HCT116 (cell line): ENCODE measurements around the gene RNF169. TPM values are rescaled to one million over a fixed set of nuclear protein-coding genes. Genes with fewer than 3 reads are reported as not detected.

Source experiments
- ATAC-seq: fragments of 200-7000 bp; cut with Tn5 transposase; 2 replicates; pipeline ENCODE4 v1.9.1; 2020; ENCODE audit warnings: mild to moderate bottlenecking, moderate library complexity
- BruUV-seq: library from RNA; stranded (reverse); fragments of 400-500 nt; replicated peaks from 2 replicates; lab custom pipeline; 2021; lab: Mats Ljungman, UMichigan
- CTCF ChIA-PET: fragments of 300-600 bp; sonication (Branson Sonifier 250); formaldehyde crosslinking; loops from one replicate; lab custom pipeline; 2021; ENCODE audit warnings: antibody characterized with exemption; lab: Charles Lee
- POLR2A ChIA-PET: fragments of 300-600, 350-600 bp; sonication (Branson Sonifier 250); formaldehyde crosslinking; loops from one replicate; lab custom pipeline; 2021; ENCODE audit warnings: antibody characterized with exemption; lab: Charles Lee
- RAD21 ChIA-PET, 2 experiments: fragments of 300-600 bp; sonication (Branson Sonifier 250); formaldehyde crosslinking; loops; one replicate each; lab custom pipeline; 2023; ENCODE audit warnings: low total read pairs in 2 of 2; ENCODE audit not compliant: uncharacterized antibody in 2 of 2, unreplicated experiment in 2 of 2, low non-redundant PET in 1 of 2; lab: Charles Lee
- DNase-seq: peaks from one replicate; pipeline ENCODE4 v3.0.0-alpha.2; 2010; ENCODE audit warnings: low read depth, low spot score
- H2AFZ ChIP-seq: fragments of 200-600 bp; shearing (Covaris generic), sonication (generic); 2 replicates; pipeline ENCODE4 v1.6.1; 2017; ENCODE audit warnings: low read depth, mixed run types, mixed read lengths, antibody characterized with exemption, low read length; ENCODE audit not compliant: poor library complexity, severe bottlenecking
- H3K27ac ChIP-seq: 2 replicates; pipeline ENCODE4 v1.5.1; 2012; ENCODE audit warnings: low read depth, low read length
- H3K27me3 ChIP-seq: fragments of 200-600 bp; sonication (generic); 2 replicates; pipeline ENCODE4 v1.6.1; 2016; ENCODE audit warnings: mixed run types, low read length, mixed read lengths; ENCODE audit not compliant: insufficient read depth
- H3K36me3 ChIP-seq, 2 experiments: fragments of 200-500 bp in 1 of 2; fragments of 200-600 bp in 1 of 2; sonication (Bioruptor generic) in 1 of 2; sonication (generic) in 1 of 2; 2 replicates each; pipeline versions ENCODE4 v1.5.1 to v1.6.1; 2014 to 2016; ENCODE audit warnings: low read length in 2 of 2, inconsistent platforms in 1 of 2, mixed read lengths in 1 of 2, mixed run types in 1 of 2; ENCODE audit not compliant: insufficient read depth in 2 of 2, control insufficient read depth in 1 of 2
- H3K4me1 ChIP-seq, 2 experiments: fragments of 200-600 bp in 1 of 2; sonication (generic) in 1 of 2; 2 replicates each; pipeline versions ENCODE4 v1.5.1 to v1.6.1; 2012 to 2017; ENCODE audit warnings: low read length in 2 of 2, inconsistent platforms in 1 of 2, mild to moderate bottlenecking in 1 of 2, mixed read lengths in 1 of 2, mixed run types in 1 of 2, moderate library complexity in 1 of 2; ENCODE audit not compliant: insufficient read depth in 2 of 2, control insufficient read depth in 1 of 2
- H3K4me2 ChIP-seq: fragments of 200-600 bp; sonication (generic); 2 replicates; pipeline ENCODE4 v1.6.1; 2017; ENCODE audit warnings: mixed run types, low read length, mixed read lengths
- H3K4me3 ChIP-seq, 2 experiments: fragments of 200-600 bp in 1 of 2; sonication (generic) in 1 of 2; replicated peaks in 1 of 2; 2 replicates each; pipeline ENCODE4 v1.5.1; 2011 to 2016; ENCODE audit warnings: low read length in 2 of 2, control low read depth in 1 of 2, low read depth in 1 of 2, mild to moderate bottlenecking in 1 of 2, mixed read lengths in 1 of 2, mixed run types in 1 of 2
- H3K79me2 ChIP-seq: fragments of 200-600 bp; sonication (generic); 2 replicates; pipeline ENCODE4 v1.6.1; 2017; ENCODE audit warnings: mild to moderate bottlenecking, mixed run types, low read length, moderate library complexity, mixed read lengths; ENCODE audit not compliant: insufficient read depth
- H3K9ac ChIP-seq: fragments of 200-600 bp; sonication (generic); 2 replicates; pipeline ENCODE4 v1.6.1; 2016; ENCODE audit warnings: low read length, mixed read lengths
- H3K9me2 ChIP-seq: fragments of 200-600 bp; sonication (generic), shearing (Covaris generic); 2 replicates; pipeline ENCODE4 v1.6.1; 2017; ENCODE audit warnings: mixed run types, mild to moderate bottlenecking, moderate library complexity; ENCODE audit not compliant: insufficient read depth
- H3K9me3 ChIP-seq, 2 experiments: fragments of 200-500 bp in 1 of 2; fragments of 200-600 bp in 1 of 2; sonication (Bioruptor generic) in 1 of 2; sonication (generic) in 1 of 2; 2 replicates each; pipeline ENCODE4 v1.6.1; 2014 to 2017; ENCODE audit warnings: low read length in 2 of 2, mixed read lengths in 2 of 2, inconsistent platforms in 1 of 2, low read depth in 1 of 2, mild to moderate bottlenecking in 1 of 2, mixed run types in 1 of 2, moderate library complexity in 1 of 2; ENCODE audit not compliant: control insufficient read depth in 1 of 2, insufficient read depth in 1 of 2
- H4K20me1 ChIP-seq: fragments of 200-600 bp; sonication (generic), shearing (Covaris generic); 2 replicates; pipeline ENCODE4 v1.6.1; 2017; ENCODE audit warnings: mixed run types, mild to moderate bottlenecking, moderate library complexity; ENCODE audit not compliant: insufficient read depth
- CEBPB ChIP-seq: IDR thresholded peaks from 2 replicates; pipeline ENCODE4 v1.6.1; 2012; ENCODE audit warnings: low read depth
- ELF1 ChIP-seq: IDR thresholded peaks from 2 replicates; pipeline ENCODE4 v1.6.1; 2012; ENCODE audit warnings: low read depth, borderline replicate concordance
- RAD21 ChIP-seq: IDR thresholded peaks from 2 replicates; pipeline ENCODE4 v1.6.1; 2012; ENCODE audit warnings: low read depth, mild to moderate bottlenecking
- SIN3A ChIP-seq: IDR thresholded peaks from 2 replicates; pipeline ENCODE4 v1.6.1; 2012; ENCODE audit warnings: low read depth
- SP1 ChIP-seq: IDR thresholded peaks from 2 replicates; pipeline ENCODE4 v1.6.1; 2012; ENCODE audit warnings: low read depth
- TCF7L2 ChIP-seq: IDR thresholded peaks from 2 replicates; pipeline ENCODE4 v1.7.0; 2011; ENCODE audit warnings: borderline replicate concordance, inconsistent platforms; ENCODE audit not compliant: insufficient read depth, insufficient read length; ENCODE audit errors: extremely low read depth
- YY1 ChIP-seq: IDR thresholded peaks from 2 replicates; pipeline ENCODE4 v1.6.1; 2011; ENCODE audit warnings: low read length, low read depth, moderate library complexity, mild to moderate bottlenecking; ENCODE audit not compliant: insufficient replicate concordance; ENCODE audit errors: extremely low read depth
- intact Hi-C: fragments of 100-400 bp; cut with micrococcal nuclease; formaldehyde crosslinking; loops from 2 replicates; pipeline ENCODE4 v1.10.0; 2022
- total RNA-seq: library from RNA; stranded (reverse); gene quantifications from one replicate; pipeline ENCODE4 v1.2.1, GENCODE V29; 2021; ENCODE audit not compliant: unreplicated experiment
- TF ChIP-seq, protein P1 (sequence below), 3 experiments: fragments of 200-600 bp in 1 of 3; sonication (generic) in 1 of 3; IDR thresholded peaks in 2 of 3; conservative IDR thresholded peaks in 1 of 3; 2 replicates each; pipeline ENCODE4 v1.5.1; 2012 to 2017; ENCODE audit warnings: low read depth in 2 of 3, low read length in 2 of 3, antibody characterized with exemption in 1 of 3, borderline replicate concordance in 1 of 3, control low read depth in 1 of 3, mild to moderate bottlenecking in 1 of 3, mixed read lengths in 1 of 3, mixed run types in 1 of 3, moderate library complexity in 1 of 3; ENCODE audit not compliant: insufficient read depth in 1 of 3
- TF ChIP-seq, protein P2 (sequence below): IDR thresholded peaks from 2 replicates; pipeline ENCODE4 v1.6.1; 2012; ENCODE audit warnings: low read depth
- TF ChIP-seq, protein P3 (sequence below): IDR thresholded peaks from 2 replicates; pipeline ENCODE4 v1.6.1; 2011; ENCODE audit warnings: mild to moderate bottlenecking, low read length, moderate library complexity; ENCODE audit not compliant: insufficient replicate concordance; ENCODE audit errors: extremely low read depth

The RNF169 gene
- total RNA-seq, 1 experiment from 2014 or later = 22.5 TPM

DNA sequence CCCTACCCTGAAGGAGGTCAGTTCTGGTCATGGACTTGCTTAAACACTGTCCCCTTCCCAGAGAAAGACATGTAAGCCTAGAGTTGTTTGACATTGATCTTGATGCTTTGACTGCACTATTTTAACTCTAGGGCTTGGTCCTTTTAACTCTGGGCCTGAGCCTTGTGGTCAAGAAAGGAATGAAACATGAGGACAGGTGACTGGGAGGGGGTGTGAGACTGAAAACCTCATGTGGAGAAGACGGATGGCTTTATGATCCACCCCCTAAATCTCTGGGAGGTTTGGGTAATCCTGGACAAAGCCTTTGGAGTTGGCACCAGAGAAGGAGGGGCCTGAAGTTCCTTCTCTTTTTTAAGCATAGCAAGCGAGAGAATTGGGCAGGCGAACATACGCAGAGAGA lies 35.0 kb upstream of the RNF169 start:
- no peaks in the 10 kb centered on the region for H3K79me2 ChIP-seq
- H3K9me2 ChIP-seq = no peaks in the 10 kb centered on the region
- no peak overlapping the region for H3K4me3 ChIP-seq
- H3K4me1 ChIP-seq = no peaks in the 10 kb centered on the region
- no peaks in the 10 kb centered on the region for H3K27me3 ChIP-seq
- POLR2A ChIA-PET = no interaction called here
- H3K4me2 ChIP-seq = no peak overlapping the region
- H3K9me3 ChIP-seq = no peaks in the 10 kb centered on the region
- no peak for TF ChIP-seq CEBPB
- TF ChIP-seq ELF1 = no peak
- no peak for TF ChIP-seq SP1
- TF ChIP-seq, protein P1, sequence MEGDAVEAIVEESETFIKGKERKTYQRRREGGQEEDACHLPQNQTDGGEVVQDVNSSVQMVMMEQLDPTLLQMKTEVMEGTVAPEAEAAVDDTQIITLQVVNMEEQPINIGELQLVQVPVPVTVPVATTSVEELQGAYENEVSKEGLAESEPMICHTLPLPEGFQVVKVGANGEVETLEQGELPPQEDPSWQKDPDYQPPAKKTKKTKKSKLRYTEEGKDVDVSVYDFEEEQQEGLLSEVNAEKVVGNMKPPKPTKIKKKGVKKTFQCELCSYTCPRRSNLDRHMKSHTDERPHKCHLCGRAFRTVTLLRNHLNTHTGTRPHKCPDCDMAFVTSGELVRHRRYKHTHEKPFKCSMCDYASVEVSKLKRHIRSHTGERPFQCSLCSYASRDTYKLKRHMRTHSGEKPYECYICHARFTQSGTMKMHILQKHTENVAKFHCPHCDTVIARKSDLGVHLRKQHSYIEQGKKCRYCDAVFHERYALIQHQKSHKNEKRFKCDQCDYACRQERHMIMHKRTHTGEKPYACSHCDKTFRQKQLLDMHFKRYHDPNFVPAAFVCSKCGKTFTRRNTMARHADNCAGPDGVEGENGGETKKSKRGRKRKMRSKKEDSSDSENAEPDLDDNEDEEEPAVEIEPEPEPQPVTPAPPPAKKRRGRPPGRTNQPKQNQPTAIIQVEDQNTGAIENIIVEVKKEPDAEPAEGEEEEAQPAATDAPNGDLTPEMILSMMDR (IDR thresholded peaks at IDR 0.05 in 2 of 3, conservative IDR thresholded peaks at IDR 0.05 in 1 of 3; ENCODE audit: borderline replicate concordance in 1 of 3, insufficient read depth in 1 of 3, low read depth in 2 of 3, low read length in 2 of 3) = no peak
- TF ChIP-seq YY1 = no peak
- TF ChIP-seq, protein P2, sequence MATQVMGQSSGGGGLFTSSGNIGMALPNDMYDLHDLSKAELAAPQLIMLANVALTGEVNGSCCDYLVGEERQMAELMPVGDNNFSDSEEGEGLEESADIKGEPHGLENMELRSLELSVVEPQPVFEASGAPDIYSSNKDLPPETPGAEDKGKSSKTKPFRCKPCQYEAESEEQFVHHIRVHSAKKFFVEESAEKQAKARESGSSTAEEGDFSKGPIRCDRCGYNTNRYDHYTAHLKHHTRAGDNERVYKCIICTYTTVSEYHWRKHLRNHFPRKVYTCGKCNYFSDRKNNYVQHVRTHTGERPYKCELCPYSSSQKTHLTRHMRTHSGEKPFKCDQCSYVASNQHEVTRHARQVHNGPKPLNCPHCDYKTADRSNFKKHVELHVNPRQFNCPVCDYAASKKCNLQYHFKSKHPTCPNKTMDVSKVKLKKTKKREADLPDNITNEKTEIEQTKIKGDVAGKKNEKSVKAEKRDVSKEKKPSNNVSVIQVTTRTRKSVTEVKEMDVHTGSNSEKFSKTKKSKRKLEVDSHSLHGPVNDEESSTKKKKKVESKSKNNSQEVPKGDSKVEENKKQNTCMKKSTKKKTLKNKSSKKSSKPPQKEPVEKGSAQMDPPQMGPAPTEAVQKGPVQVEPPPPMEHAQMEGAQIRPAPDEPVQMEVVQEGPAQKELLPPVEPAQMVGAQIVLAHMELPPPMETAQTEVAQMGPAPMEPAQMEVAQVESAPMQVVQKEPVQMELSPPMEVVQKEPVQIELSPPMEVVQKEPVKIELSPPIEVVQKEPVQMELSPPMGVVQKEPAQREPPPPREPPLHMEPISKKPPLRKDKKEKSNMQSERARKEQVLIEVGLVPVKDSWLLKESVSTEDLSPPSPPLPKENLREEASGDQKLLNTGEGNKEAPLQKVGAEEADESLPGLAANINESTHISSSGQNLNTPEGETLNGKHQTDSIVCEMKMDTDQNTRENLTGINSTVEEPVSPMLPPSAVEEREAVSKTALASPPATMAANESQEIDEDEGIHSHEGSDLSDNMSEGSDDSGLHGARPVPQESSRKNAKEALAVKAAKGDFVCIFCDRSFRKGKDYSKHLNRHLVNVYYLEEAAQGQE = no peak
- TF ChIP-seq SIN3A = no peak
- TF ChIP-seq TCF7L2 = no peak
- TF ChIP-seq RAD21 = no peak
- TF ChIP-seq, protein P3, sequence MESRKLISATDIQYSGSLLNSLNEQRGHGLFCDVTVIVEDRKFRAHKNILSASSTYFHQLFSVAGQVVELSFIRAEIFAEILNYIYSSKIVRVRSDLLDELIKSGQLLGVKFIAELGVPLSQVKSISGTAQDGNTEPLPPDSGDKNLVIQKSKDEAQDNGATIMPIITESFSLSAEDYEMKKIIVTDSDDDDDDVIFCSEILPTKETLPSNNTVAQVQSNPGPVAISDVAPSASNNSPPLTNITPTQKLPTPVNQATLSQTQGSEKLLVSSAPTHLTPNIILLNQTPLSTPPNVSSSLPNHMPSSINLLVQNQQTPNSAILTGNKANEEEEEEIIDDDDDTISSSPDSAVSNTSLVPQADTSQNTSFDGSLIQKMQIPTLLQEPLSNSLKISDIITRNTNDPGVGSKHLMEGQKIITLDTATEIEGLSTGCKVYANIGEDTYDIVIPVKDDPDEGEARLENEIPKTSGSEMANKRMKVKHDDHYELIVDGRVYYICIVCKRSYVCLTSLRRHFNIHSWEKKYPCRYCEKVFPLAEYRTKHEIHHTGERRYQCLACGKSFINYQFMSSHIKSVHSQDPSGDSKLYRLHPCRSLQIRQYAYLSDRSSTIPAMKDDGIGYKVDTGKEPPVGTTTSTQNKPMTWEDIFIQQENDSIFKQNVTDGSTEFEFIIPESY = no peak
- RAD21 ChIA-PET = no interaction called here
- ATAC-seq (no peak), DNase-seq (no peak)
- H2AFZ ChIP-seq = no peak overlapping the region
- no peaks in the 10 kb centered on the region for H4K20me1 ChIP-seq
- no TSS peak for BruUV-seq
- no peaks in the 10 kb centered on the region for H3K36me3 ChIP-seq
- intact Hi-C loops = no loop called here
- no peak overlapping the region for H3K27ac ChIP-seq
- H3K9ac ChIP-seq = no peak overlapping the region
- CTCF ChIA-PET = no interaction called here
